ENCODE results near the gene HOXB4.

DNA sequence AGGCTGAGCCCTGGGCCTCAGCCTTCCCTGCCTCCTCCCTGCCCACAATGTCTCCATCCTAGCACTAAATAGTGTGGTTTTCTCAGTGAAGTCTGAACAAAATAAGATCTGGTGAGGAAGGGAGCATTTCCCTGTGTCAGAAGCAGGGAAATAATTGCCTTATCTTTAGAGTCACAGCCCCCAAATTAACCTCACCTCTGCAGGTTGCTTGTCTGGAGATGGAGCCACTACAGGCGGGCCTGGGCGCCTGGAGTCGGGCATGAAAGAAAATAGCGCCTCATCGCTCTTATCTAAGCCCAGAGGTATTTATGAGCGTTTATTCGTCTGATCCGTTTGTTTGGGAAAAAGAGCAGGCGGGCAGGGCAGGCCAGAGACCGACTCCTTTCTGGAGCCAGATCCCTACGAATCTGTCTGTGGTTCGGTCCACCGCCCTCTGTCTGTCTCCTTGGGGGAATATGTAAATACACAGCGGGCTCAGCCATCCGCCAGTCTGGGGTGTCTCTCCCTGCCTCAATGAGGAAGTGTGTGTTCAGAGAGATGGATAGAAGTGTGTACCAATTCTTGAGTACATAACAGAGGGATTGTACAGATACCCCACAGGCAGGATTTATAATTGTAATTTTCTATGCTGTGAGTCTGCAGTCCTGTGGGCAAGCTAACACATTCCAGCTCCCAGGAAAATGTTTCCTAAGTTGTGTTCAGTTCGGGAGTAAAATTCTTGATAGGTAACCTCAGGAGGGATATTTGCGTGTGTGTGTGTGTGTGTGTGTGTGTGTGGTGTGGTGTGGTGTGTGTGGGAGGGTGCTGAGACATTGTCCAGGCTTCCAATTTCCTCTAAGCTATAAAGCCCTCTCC lies 22.3 kb upstream of the HOXB4 start:
- TF ChIP-seq, protein P1, sequence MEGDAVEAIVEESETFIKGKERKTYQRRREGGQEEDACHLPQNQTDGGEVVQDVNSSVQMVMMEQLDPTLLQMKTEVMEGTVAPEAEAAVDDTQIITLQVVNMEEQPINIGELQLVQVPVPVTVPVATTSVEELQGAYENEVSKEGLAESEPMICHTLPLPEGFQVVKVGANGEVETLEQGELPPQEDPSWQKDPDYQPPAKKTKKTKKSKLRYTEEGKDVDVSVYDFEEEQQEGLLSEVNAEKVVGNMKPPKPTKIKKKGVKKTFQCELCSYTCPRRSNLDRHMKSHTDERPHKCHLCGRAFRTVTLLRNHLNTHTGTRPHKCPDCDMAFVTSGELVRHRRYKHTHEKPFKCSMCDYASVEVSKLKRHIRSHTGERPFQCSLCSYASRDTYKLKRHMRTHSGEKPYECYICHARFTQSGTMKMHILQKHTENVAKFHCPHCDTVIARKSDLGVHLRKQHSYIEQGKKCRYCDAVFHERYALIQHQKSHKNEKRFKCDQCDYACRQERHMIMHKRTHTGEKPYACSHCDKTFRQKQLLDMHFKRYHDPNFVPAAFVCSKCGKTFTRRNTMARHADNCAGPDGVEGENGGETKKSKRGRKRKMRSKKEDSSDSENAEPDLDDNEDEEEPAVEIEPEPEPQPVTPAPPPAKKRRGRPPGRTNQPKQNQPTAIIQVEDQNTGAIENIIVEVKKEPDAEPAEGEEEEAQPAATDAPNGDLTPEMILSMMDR (IDR thresholded peaks at IDR 0.05; ENCODE audit: low read depth, low read length): no peak
- no peak for TF ChIP-seq EZH2phosphoT487 (IDR thresholded peaks at IDR 0.05; ENCODE audit: low read depth)
